Measurements from ENCODE around the gene TCHP.

GRCh38 chr12:109905301-109905700 is 5.2 kb downstream of the TCHP start:
- TF ChIP-seq CTCF (IDR thresholded peaks at IDR 0.05; ENCODE audit: low read depth, low read length): no peak
- no peak for TF ChIP-seq EZH2phosphoT487 (IDR thresholded peaks at IDR 0.05; ENCODE audit: low read depth)
